Colonic mucosa (tissue), 4 donors: ENCODE measurements around the gene CGRRF1. TPM values are rescaled to one million over a fixed set of nuclear protein-coding genes. Genes with fewer than 3 reads are reported as not detected.

Source experiments
- DNase-seq: peaks from one replicate; pipeline ENCODE4 v3.0.0-alpha.2; 2020
- H3K27ac ChIP-seq: fragments of 200-600 bp; one replicate; pipeline ENCODE4 v1.8.0; 2021
- H3K27me3 ChIP-seq: fragments of 200-600 bp; one replicate; pipeline ENCODE4 v1.8.0; 2021
- H3K36me3 ChIP-seq: fragments of 200-600 bp; one replicate; pipeline ENCODE4 v1.8.0; 2021
- H3K4me1 ChIP-seq: fragments of 200-600 bp; one replicate; pipeline ENCODE4 v1.8.0; 2021; ENCODE audit warnings: mild to moderate bottlenecking
- H3K4me3 ChIP-seq: fragments of 200-600 bp; one replicate; pipeline ENCODE4 v1.8.0; 2021
- H3K9ac ChIP-seq, 2 donors: one replicate each; pipeline ENCODE4 v1.7.0; 2013; ENCODE audit warnings: control low read depth in 2 of 2, low read depth in 2 of 2, low read length in 2 of 2
- H3K9me3 ChIP-seq: fragments of 200-600 bp; one replicate; pipeline ENCODE4 v1.8.0; 2021
- CTCF ChIP-seq: fragments of 200-600 bp; IDR thresholded peaks from one replicate; pipeline ENCODE4 v1.8.0; 2022; ENCODE audit warnings: antibody characterized with exemption, mild to moderate bottlenecking
- intact Hi-C: fragments of 100-400 bp; cut with DNase I; formaldehyde crosslinking; loops from one replicate; pipeline ENCODE4 v1.14.1; 2022
- total RNA-seq, 2 donors: library from RNA; stranded (reverse); fragmentation: NEBNext Ultra II Directional in 1 of 2; extraction: Animal tissue kit (Norgen Biotek cat#: 25700) in 1 of 2; gene quantifications; one replicate each; pipeline ENCODE4 v1.2.1, GENCODE V29; 2021
- donor health status: healthy.
- donor health status: DM: no; HTN: no; CAD: no.
- donor health status: DM: no; HTN: no; CAD: no.

CGRRF1 gene
- total RNA-seq, 2 donors from 2014 or later = 13.2 to 21.3 TPM

- Histone ChIP-seq H3K9ac (no peak overlapping the region), H3K4me1 (no peaks in the 10 kb centered on the region), H3K36me3 (no peaks in the 10 kb centered on the region), H3K27ac (no peak overlapping the region), H3K4me3 (no peak overlapping the region), H3K27me3 (no peaks in the 10 kb centered on the region), H3K9me3 (no peaks in the 10 kb centered on the region)
- DNase-seq = no peak
- no peak for TF ChIP-seq CTCF
- intact Hi-C loops = no loop called here
These were observed 67.8 kb downstream of the CGRRF1 start for GRCh38 chr14:54577494-54577893.

- Histone ChIP-seq H3K9ac (no peak overlapping the region), H3K36me3 (no peaks in the 10 kb centered on the region), H3K27ac (no peak overlapping the region), H3K4me3 (no peak overlapping the region), H3K4me1 (no peaks in the 10 kb centered on the region), H3K9me3 (no peaks in the 10 kb centered on the region), H3K27me3 (no peaks in the 10 kb centered on the region)
- DNase-seq = no peak
- intact Hi-C loops = no loop called here
- TF ChIP-seq CTCF = no peak
These were observed 68.3 kb downstream of the CGRRF1 start for GRCh38 chr14:54577977-54578376.

GRCh38 chr14:54579621-54580020 is 69.9 kb downstream of the CGRRF1 start:
- H3K9ac ChIP-seq = no peak overlapping the region
- no peaks in the 10 kb centered on the region for H3K9me3 ChIP-seq
- no peak for TF ChIP-seq CTCF
- H3K4me3 ChIP-seq = no peak overlapping the region
- H3K4me1 ChIP-seq = no peaks in the 10 kb centered on the region
- no peaks in the 10 kb centered on the region for H3K36me3 ChIP-seq
- intact Hi-C loops = no loop called here
- DNase-seq = no peak
- H3K27me3 ChIP-seq = no peaks in the 10 kb centered on the region
- H3K27ac ChIP-seq = no peak overlapping the region

GRCh38 chr14:54580933-54581332 is 71.2 kb downstream of the CGRRF1 start:
- Histone ChIP-seq H3K9me3 (no peaks in the 10 kb centered on the region), H3K27ac (no peak overlapping the region), H3K4me3 (no peak overlapping the region), H3K27me3 (no peaks in the 10 kb centered on the region), H3K9ac (no peak overlapping the region), H3K36me3 (no peaks in the 10 kb centered on the region), H3K4me1 (no peaks in the 10 kb centered on the region)
- DNase-seq = no peak
- no peak for TF ChIP-seq CTCF
- intact Hi-C loops = no loop called here

- no peak overlapping the region for H3K9ac ChIP-seq
- no peak for TF ChIP-seq CTCF
- no peaks in the 10 kb centered on the region for H3K4me1 ChIP-seq
- no peak overlapping the region for H3K27ac ChIP-seq
- H3K27me3 ChIP-seq = no peaks in the 10 kb centered on the region
- H3K36me3 ChIP-seq = no peaks in the 10 kb centered on the region
- H3K9me3 ChIP-seq = no peaks in the 10 kb centered on the region
- DNase-seq = no peak
- intact Hi-C loops = no loop called here
- no peak overlapping the region for H3K4me3 ChIP-seq
These were observed 72.6 kb downstream of the CGRRF1 start for GRCh38 chr14:54582334-54582733.

GRCh38 chr14:54584097-54584496 is 74.4 kb downstream of the CGRRF1 start:
- H3K9ac ChIP-seq = no peak overlapping the region
- intact Hi-C loops = no loop called here
- DNase-seq = no peak
- no peaks in the 10 kb centered on the region for H3K27me3 ChIP-seq
- no peaks in the 10 kb centered on the region for H3K9me3 ChIP-seq
- no peak overlapping the region for H3K4me3 ChIP-seq
- no peaks in the 10 kb centered on the region for H3K4me1 ChIP-seq
- TF ChIP-seq CTCF = no peak
- no peaks in the 10 kb centered on the region for H3K36me3 ChIP-seq
- H3K27ac ChIP-seq = no peak overlapping the region
